HG03521 (cell line): ENCODE results near the gene ST7.
"Not testable (repeated sequence)": the region's sequence is repeated elsewhere in the genome, so short reads cannot be mapped to it uniquely, and the experiment has no call there.

Experiments
- ATAC-seq: cut with Tn5 transposase; IDR thresholded peaks from one replicate; pipeline ENCODE4 v1.9.1; 2021; ENCODE audit warnings: mild to moderate bottlenecking, moderate library complexity; ENCODE audit not compliant: unreplicated experiment

Gene ST7

GRCh38 chr7:117023325-117023854 lies 70.1 kb downstream of the ST7 start:
- ATAC-seq = peak; percentile 41

DNA sequence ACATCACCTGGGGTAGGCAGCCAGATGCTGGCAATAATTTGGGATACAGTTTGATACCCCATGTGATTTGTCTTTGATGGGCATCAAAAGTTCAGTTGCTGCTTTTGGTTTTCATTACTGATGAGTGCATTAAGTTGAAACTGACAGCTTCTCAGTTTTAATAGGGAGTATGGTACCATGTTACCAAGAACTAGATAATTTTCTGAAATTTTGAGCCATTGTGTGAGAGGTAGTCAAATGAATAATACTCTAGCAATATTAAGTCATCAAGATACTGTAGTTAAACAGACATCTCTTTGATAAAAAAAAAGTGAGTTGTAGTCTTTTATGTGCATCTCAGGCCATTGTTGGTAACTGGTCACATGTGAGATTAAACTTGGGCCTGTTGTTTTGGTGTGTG lies 71.5 kb downstream of the ST7 start:
- no peak for ATAC-seq

GRCh38 chr7:117025891-117026290 lies 72.6 kb downstream of the ST7 start:
- ATAC-seq = no peak

- ATAC-seq = not testable (repeated sequence)
Measured at GRCh38 chr7:117030346-117030745, 77.0 kb downstream of the ST7 start.

DNA sequence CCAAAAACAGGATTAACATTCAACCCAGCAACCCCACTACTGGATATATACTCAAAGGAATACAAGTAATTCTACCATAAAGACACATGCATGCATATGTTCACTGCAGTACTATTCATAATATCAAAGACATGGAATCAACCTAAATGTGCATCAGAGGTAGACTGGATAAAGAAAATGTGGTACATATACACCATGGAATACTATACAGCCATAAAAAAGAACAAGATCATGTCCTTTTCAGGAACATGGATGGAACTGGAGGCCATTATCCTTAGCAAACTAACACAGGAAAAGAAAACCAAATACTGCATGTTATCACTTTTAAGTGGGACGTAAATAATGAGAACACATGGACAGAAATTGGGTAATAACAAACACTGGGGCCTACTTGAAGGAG lies 77.5 kb downstream of the ST7 start:
- not testable (repeated sequence) for ATAC-seq

DNA sequence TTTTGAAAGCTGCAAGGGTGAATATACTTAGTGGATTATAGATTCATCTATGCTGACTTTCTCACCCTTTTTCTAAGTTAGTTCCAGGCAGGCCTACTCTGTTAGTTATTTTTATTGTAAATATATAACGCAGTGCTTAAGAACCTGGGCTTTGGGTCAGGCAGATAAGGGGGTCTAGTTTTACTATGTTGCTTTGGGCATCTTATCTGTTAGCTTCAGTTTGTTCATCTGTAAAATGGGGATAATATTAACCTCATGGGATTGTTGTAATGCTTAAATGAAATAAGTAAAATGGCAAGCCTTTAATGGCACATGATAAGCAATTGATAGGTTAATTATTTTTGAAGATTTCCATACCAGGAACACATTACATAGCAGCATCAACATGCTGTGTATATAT lies 79.5 kb downstream of the ST7 start:
- no peak for ATAC-seq

- no peak for ATAC-seq
Measured at GRCh38 chr7:117034851-117035464, 81.7 kb downstream of the ST7 start.

GRCh38 chr7:117035465-117035862 lies 82.2 kb downstream of the ST7 start:
- ATAC-seq = no peak

- no peak for ATAC-seq
Measured at GRCh38 chr7:117036053-117036669, 82.9 kb downstream of the ST7 start.

DNA sequence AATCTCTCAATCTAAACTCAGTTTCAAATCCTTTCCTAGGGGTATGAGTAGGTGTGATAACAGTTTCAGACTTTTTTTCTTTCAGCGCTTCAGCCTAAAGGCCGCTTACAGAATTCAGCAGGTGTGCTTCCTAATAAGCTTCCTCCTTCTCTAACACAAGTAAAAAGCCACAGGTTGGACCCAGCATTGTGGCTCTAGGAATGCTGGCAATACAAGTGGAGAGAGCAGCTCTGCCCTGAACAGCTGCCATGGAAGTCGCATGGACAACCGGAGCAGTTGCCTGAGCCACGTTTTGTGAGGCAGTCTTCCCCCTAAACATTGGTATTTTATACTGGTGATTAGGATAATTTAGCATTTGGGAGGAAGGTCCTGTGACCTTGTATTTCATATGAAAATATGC lies 83.5 kb downstream of the ST7 start:
- no peak for ATAC-seq

- ATAC-seq = no peak
Measured at GRCh38 chr7:117038408-117038807, 85.1 kb downstream of the ST7 start.

GRCh38 chr7:117041007-117041406 lies 87.7 kb downstream of the ST7 start:
- ATAC-seq = peak; percentile 77

DNA sequence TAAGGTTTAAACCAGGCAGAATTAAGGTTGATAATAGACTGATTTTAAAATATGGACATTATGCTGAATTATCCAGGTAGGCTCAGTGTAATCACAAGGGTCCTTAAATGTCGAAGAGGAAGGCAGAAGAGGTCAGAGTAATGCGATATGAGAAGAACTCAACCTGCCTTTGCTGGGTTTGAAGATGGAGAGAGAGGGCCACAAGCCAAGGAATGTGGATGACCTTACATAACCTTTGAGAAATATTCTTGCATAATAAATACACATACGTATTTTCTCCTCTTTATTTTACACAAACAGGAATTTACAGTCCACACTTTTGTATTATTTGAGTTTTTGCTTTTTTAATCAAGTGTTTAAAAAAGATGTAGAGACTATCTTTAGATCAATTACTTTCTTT lies 88.5 kb downstream of the ST7 start:
- ATAC-seq = no peak

- no peak for ATAC-seq
Measured at GRCh38 chr7:117043108-117043825, 90.0 kb downstream of the ST7 start.

GRCh38 chr7:117044664-117045063 lies 91.4 kb downstream of the ST7 start:
- no peak for ATAC-seq

GRCh38 chr7:117045927-117046710 lies 92.8 kb downstream of the ST7 start:
- no peak for ATAC-seq

GRCh38 chr7:117047496-117047895 lies 94.2 kb downstream of the ST7 start:
- ATAC-seq = no peak

GRCh38 chr7:117048114-117048866 lies 95.0 kb downstream of the ST7 start:
- ATAC-seq = no peak

DNA sequence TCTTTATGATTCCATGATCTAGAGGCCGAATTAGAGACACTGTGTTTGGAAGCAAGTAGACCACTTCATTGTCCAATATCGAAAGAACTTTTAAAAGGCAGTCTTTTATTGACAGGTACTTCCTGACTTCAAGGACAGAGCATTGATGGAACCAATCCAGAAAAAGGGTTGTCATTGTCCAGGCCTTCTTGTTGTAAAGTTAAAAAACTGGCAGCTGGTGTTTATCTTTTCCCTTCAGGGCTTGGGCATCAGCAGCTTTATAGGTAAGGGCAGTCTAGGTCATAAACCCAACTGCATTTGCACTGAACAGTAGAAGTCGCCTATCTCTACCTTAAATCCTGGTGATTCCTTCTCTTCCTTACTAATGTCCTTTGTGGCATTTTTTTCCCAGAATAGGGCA lies 95.6 kb downstream of the ST7 start:
- no peak for ATAC-seq

DNA sequence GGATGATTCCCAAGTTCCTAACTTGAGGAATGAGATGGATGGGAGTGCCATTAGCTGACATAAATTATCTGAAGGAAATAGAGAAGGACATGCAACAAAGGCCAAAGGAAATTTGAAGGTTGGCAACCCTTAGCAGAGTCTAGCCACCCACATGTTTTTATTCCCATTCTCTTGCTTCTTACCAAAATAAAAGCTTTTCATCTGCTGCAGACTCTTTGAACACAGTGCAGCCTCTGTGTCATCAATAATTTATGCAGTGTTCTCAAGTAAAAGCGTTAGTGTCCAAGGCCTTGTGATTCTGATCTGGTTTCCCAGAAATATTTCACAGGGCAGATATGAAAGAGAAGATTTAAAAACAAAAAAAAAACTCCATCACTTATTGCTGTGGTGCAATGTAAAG lies 98.5 kb downstream of the ST7 start:
- no peak for ATAC-seq

- ATAC-seq = no peak
Measured at GRCh38 chr7:117053432-117053831, 100.1 kb downstream of the ST7 start.
